Transverse colon (tissue), 4 donors: ENCODE results near the gene TUT7. TPM values are rescaled to one million over a fixed set of nuclear protein-coding genes. Genes with fewer than 3 reads are reported as not detected.

Experiments
- DNase-seq: peaks from one replicate; pipeline ENCODE4 v3.0.0-alpha.2; 2019
- H3K27ac ChIP-seq, 4 donors: fragments of 200-600 bp; sonication (generic); 2 replicates each; pipeline ENCODE4 v1.5.1; 2016 to 2018; ENCODE audit warnings: inconsistent platforms in 4 of 4
- H3K27me3 ChIP-seq: fragments of 200-600 bp; sonication (generic); 2 replicates; pipeline ENCODE4 v1.5.1; 2017; ENCODE audit warnings: inconsistent platforms
- H3K36me3 ChIP-seq, 4 donors: fragments of 200-600 bp; sonication (generic); 2 replicates each; pipeline ENCODE4 v1.5.1; 2017 to 2019; ENCODE audit warnings: inconsistent platforms in 4 of 4
- H3K4me1 ChIP-seq, 4 donors: fragments of 200-600 bp; sonication (generic); 2 replicates each; pipeline ENCODE4 v1.5.1; 2017 to 2020; ENCODE audit warnings: inconsistent platforms in 4 of 4
- H3K4me3 ChIP-seq, 4 donors: fragments of 200-600 bp; sonication (generic); 1 replicate in 1 of 4; 2 replicates in 3 of 4; pipeline versions ENCODE4 v1.5.1 to v1.6.1; 2017 to 2019; ENCODE audit warnings: inconsistent platforms in 4 of 4
- H3K9me3 ChIP-seq, 2 donors: fragments of 200-600 bp; sonication (generic); 2 replicates each; pipeline ENCODE4 v1.5.1; 2017 to 2019; ENCODE audit warnings: inconsistent platforms in 2 of 2
- EP300 ChIP-seq: sonication (generic); formaldehyde crosslinking; IDR thresholded peaks from one replicate; pipeline ENCODE4 v1.6.1; 2017; ENCODE audit warnings: antibody characterized with exemption, low read depth
- POLR2A ChIP-seq: fragments of 450-650 bp; IDR thresholded peaks from one replicate; pipeline ENCODE4 v1.6.1; 2016; ENCODE audit warnings: antibody characterized with exemption, mild to moderate bottlenecking, moderate library complexity
- POLR2AphosphoS5 ChIP-seq, 3 donors: sonication (generic); formaldehyde crosslinking; IDR thresholded peaks; one replicate each; pipeline ENCODE4 v1.6.1; 2016; ENCODE audit warnings: antibody characterized with exemption in 3 of 3
- WGBS, 2 donors: methylation state at CpG; one replicate each; pipeline ENCODE4 v1.1.5; 2018; ENCODE audit warnings: low coverage in 1 of 2; 5-methylcytosine and 5-hydroxymethylcytosine counted together
- in situ Hi-C, 4 donors: fragments of 200-750 bp; cut with MboI; loops; one replicate each; pipeline versions ENCODE4 v1.15.0 to v1.15.1; 2017; ENCODE audit warnings: low sequenced_read_pairs in 3 of 4, low pct_ligation_motif_present in 1 of 4, low pct_unique_long_range_greater_than_20kb in 1 of 4
- intact Hi-C: fragments of 100-400 bp; cut with DNase I; formaldehyde crosslinking; loops from one replicate; pipeline ENCODE4 v1.15.1; 2023; ENCODE audit warnings: low total_unique reads
- total RNA-seq, 4 donors: library from RNA; depleted of rRNA; stranded (reverse); fragments of >200 nt; gene quantifications; one replicate each; pipeline ENCODE4 v1.1.0, GENCODE V29; 2016
- TF ChIP-seq, protein P1 (sequence below), 5 experiments: fragments of 200-600 bp in 3 of 5; fragments of 450-650 bp in 2 of 5; sonication (generic) in 3 of 5; IDR thresholded peaks; 1 replicate in 2 of 5; 2 replicates in 3 of 5; pipeline ENCODE4 v1.5.1; 2016 to 2017; ENCODE audit warnings: antibody characterized with exemption in 5 of 5, inconsistent platforms in 3 of 5, mild to moderate bottlenecking in 2 of 5, moderate library complexity in 1 of 5

The TUT7 gene
- total RNA-seq, 4 donors from 2014 or later: 29.5 to 72.9 (median 43.0) TPM

GRCh38 chr9:86328156-86328555, 26.1 kb downstream of the TUT7 start:
- 75 to 91% methylated on average over 4 of the region's 4 CpGs for WGBS, 2 donors
- no peak for TF ChIP-seq EP300
- TF ChIP-seq, protein P1, sequence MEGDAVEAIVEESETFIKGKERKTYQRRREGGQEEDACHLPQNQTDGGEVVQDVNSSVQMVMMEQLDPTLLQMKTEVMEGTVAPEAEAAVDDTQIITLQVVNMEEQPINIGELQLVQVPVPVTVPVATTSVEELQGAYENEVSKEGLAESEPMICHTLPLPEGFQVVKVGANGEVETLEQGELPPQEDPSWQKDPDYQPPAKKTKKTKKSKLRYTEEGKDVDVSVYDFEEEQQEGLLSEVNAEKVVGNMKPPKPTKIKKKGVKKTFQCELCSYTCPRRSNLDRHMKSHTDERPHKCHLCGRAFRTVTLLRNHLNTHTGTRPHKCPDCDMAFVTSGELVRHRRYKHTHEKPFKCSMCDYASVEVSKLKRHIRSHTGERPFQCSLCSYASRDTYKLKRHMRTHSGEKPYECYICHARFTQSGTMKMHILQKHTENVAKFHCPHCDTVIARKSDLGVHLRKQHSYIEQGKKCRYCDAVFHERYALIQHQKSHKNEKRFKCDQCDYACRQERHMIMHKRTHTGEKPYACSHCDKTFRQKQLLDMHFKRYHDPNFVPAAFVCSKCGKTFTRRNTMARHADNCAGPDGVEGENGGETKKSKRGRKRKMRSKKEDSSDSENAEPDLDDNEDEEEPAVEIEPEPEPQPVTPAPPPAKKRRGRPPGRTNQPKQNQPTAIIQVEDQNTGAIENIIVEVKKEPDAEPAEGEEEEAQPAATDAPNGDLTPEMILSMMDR (IDR thresholded peaks at IDR 0.05): no peak
- TF ChIP-seq POLR2A: no peak
- TF ChIP-seq POLR2AphosphoS5 (IDR thresholded peaks at IDR 0.05): no peak
- in situ Hi-C loops: no loop called here
- Histone ChIP-seq H3K4me3 (no peak overlapping the region), H3K36me3 (peaks cover 0 to 72% (median 31%) of the 10 kb centered on the region in 4 donors), H3K4me1 (no peaks in the 10 kb centered on the region), H3K27ac (no peak overlapping the region), H3K27me3 (no peaks in the 10 kb centered on the region), H3K9me3 (no peaks in the 10 kb centered on the region)
- no peak for DNase-seq
- intact Hi-C loops: no loop called here

DNA sequence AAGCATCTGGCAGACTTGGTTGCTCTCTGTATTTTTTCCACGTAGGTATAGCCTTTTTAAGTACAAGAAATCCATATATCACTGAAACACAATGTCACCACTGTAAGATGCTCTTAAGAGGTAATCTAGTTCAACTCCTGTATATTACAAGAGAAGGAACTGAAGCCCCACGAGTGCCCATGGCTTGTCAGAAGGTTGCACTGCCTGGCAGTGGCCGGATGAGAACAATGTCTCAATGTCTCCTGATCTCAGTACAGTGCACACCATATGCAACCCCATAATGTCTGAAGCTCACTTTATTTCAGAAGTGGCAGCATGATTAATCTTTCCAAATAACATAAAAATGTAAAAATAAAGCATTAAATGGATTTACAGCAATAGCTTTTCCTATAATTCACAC, 27.7 kb downstream of the TUT7 start:
- no peak for DNase-seq
- no peaks in the 10 kb centered on the region for H3K4me1 ChIP-seq
- H3K4me3 ChIP-seq: no peak overlapping the region
- H3K27me3 ChIP-seq: no peaks in the 10 kb centered on the region
- TF ChIP-seq POLR2AphosphoS5 (IDR thresholded peaks at IDR 0.05): no peak
- TF ChIP-seq, protein P1 (IDR thresholded peaks at IDR 0.05): no peak
- TF ChIP-seq POLR2A: no peak
- TF ChIP-seq EP300: no peak
- intact Hi-C loops (no loop called here), in situ Hi-C loops (no loop called here)
- WGBS, 2 donors: 73 to 88% methylated on average over 2 to 3 of the region's 3 CpGs
- H3K27ac ChIP-seq: no peak overlapping the region
- H3K9me3 ChIP-seq: no peaks in the 10 kb centered on the region
- peaks cover 0 to 76% (median 34%) of the 10 kb centered on the region in 4 donors for H3K36me3 ChIP-seq

- H3K27me3 ChIP-seq: no peaks in the 10 kb centered on the region
- H3K27ac ChIP-seq: no peak overlapping the region
- in situ Hi-C loops (loop anchor here in 1 of 4 donors (25.0 kb wide), 1 partner anchor 313 kb away; no protein-coding TSS in a partner anchor), intact Hi-C loops (no loop called here)
- TF ChIP-seq, protein P1 (IDR thresholded peaks at IDR 0.05): no peak
- TF ChIP-seq POLR2AphosphoS5 (IDR thresholded peaks at IDR 0.05): no peak
- TF ChIP-seq POLR2A: no peak
- no peak for TF ChIP-seq EP300
- peaks cover 0 to 88% (median 40%) of the 10 kb centered on the region in 4 donors for H3K36me3 ChIP-seq
- H3K4me1 ChIP-seq: no peaks in the 10 kb centered on the region
- H3K9me3 ChIP-seq: no peaks in the 10 kb centered on the region
- no peak overlapping the region for H3K4me3 ChIP-seq
- 82 to 90% methylated on average over 1 of the region's 1 CpG for WGBS, 2 donors
- no peak for DNase-seq
These were observed 29.3 kb downstream of the TUT7 start for GRCh38 chr9:86324901-86325300.

GRCh38 chr9:86324308-86324707, 29.9 kb downstream of the TUT7 start:
- Histone ChIP-seq H3K4me1 (no peaks in the 10 kb centered on the region), H3K27ac (no peak overlapping the region), H3K27me3 (no peaks in the 10 kb centered on the region), H3K9me3 (no peaks in the 10 kb centered on the region), H3K36me3 (peaks cover 0 to 94% (median 43%) of the 10 kb centered on the region in 4 donors), H3K4me3 (no peak overlapping the region)
- TF ChIP-seq POLR2AphosphoS5 (IDR thresholded peaks at IDR 0.05): no peak
- TF ChIP-seq POLR2A: no peak
- TF ChIP-seq, protein P1 (IDR thresholded peaks at IDR 0.05): no peak
- no peak for TF ChIP-seq EP300
- intact Hi-C loops: no loop called here
- WGBS, 2 donors: 70 to 80% methylated on average over 1 to 2 of the region's 2 CpGs
- in situ Hi-C loops: loop anchor here in 1 of 4 donors (25.0 kb wide), 1 partner anchor 312 kb away; no protein-coding TSS in a partner anchor
- no peak for DNase-seq
